ENCODE data around the gene GLI1. TPM values are rescaled to one million over a fixed set of nuclear protein-coding genes. Genes with fewer than 3 reads are reported as not detected.
A peak's percentile ranks its signal among the peaks of the same experiment; 100 is the strongest.

Gene GLI1
- total RNA-seq, 1 experiment from 2014 or later, result 0.54 TPM

- no TSS peak for BruUV-seq (replicated peaks)
- H3K9me3 Mint-ChIP-seq (ENCODE audit: low read depth, unreplicated experiment), result no peaks in the 10 kb centered on the region
- DNase-seq, result no peak
- no peak for TF ChIP-seq CTCF (IDR thresholded peaks at IDR 0.05; ENCODE audit: unreplicated experiment)
- H3K27ac Mint-ChIP-seq (ENCODE audit: unreplicated experiment), result no peak overlapping the region
- peak overlapping the region; percentile 74 for H3K4me3 Mint-ChIP-seq (ENCODE audit: low read depth, unreplicated experiment)
- peaks cover 35% of the 10 kb centered on the region for H3K36me3 Mint-ChIP-seq (ENCODE audit: insufficient read depth, unreplicated experiment)
- peaks cover 48% of the 10 kb centered on the region for H3K4me1 Mint-ChIP-seq (ENCODE audit: low read depth, unreplicated experiment)
- intact Hi-C loops (cut with micrococcal nuclease; ENCODE audit: unreplicated experiment), result no loop called here
- CTCF ChIA-PET, result interaction anchor here (0.6 to 3.6 kb wide), 3 partner anchors 11 to 198 kb away, joined by 8 to 11 read pairs (median 9); no protein-coding TSS in a partner anchor
- H3K27me3 Mint-ChIP-seq (ENCODE audit: unreplicated experiment), result peaks cover 63% of the 10 kb centered on the region
Measured at GRCh38 chr12:57460841-57461275, 1.3 kb downstream of the GLI1 start.

GRCh38 chr12:57461276-57461916 is 1.8 kb downstream of the GLI1 start:
- peaks cover 43% of the 10 kb centered on the region for H3K4me1 Mint-ChIP-seq (ENCODE audit: low read depth, unreplicated experiment)
- peak overlapping the region; percentile 74 for H3K4me3 Mint-ChIP-seq (ENCODE audit: low read depth, unreplicated experiment)
- H3K27me3 Mint-ChIP-seq (ENCODE audit: unreplicated experiment), result peaks cover 68% of the 10 kb centered on the region
- H3K9me3 Mint-ChIP-seq (ENCODE audit: low read depth, unreplicated experiment), result no peaks in the 10 kb centered on the region
- TF ChIP-seq CTCF (IDR thresholded peaks at IDR 0.05; ENCODE audit: unreplicated experiment), result no peak
- peaks cover 35% of the 10 kb centered on the region for H3K36me3 Mint-ChIP-seq (ENCODE audit: insufficient read depth, unreplicated experiment)
- H3K27ac Mint-ChIP-seq (ENCODE audit: unreplicated experiment), result no peak overlapping the region
- CTCF ChIA-PET, result interaction anchor here (0.6 to 3.6 kb wide), 4 partner anchors 10 to 197 kb away, joined by 3 to 11 read pairs (median 8); no protein-coding TSS in a partner anchor
- no TSS peak for BruUV-seq (replicated peaks)
- DNase-seq, result peak; percentile 34
- intact Hi-C loops (cut with micrococcal nuclease; ENCODE audit: unreplicated experiment), result no loop called here

- Mint-ChIP-seq H3K4me3 (ENCODE audit: low read depth, unreplicated experiment) (peak overlapping the region; percentile 74), H3K27ac (ENCODE audit: unreplicated experiment) (no peak overlapping the region), H3K36me3 (ENCODE audit: insufficient read depth, unreplicated experiment) (peaks cover 35% of the 10 kb centered on the region), H3K4me1 (ENCODE audit: low read depth, unreplicated experiment) (peaks cover 38% of the 10 kb centered on the region), H3K9me3 (ENCODE audit: low read depth, unreplicated experiment) (no peaks in the 10 kb centered on the region), H3K27me3 (ENCODE audit: unreplicated experiment) (peaks cover 73% of the 10 kb centered on the region)
- intact Hi-C loops (cut with micrococcal nuclease; ENCODE audit: unreplicated experiment), result no loop called here
- CTCF ChIA-PET, result interaction anchor here (0.6 kb wide), 1 partner anchor 24 kb away, joined by 3 read pairs; no protein-coding TSS in a partner anchor
- DNase-seq, result no peak
- no peak for TF ChIP-seq CTCF (IDR thresholded peaks at IDR 0.05; ENCODE audit: unreplicated experiment)
- no TSS peak for BruUV-seq (replicated peaks)
Measured at GRCh38 chr12:57461917-57462250, 2.3 kb downstream of the GLI1 start.

- intact Hi-C loops (cut with micrococcal nuclease; ENCODE audit: unreplicated experiment), result no loop called here
- peak; percentile 89 for TF ChIP-seq CTCF (IDR thresholded peaks at IDR 0.05; ENCODE audit: unreplicated experiment)
- H3K27ac Mint-ChIP-seq (ENCODE audit: unreplicated experiment), result peak overlapping the region; percentile 13
- no TSS peak for BruUV-seq (replicated peaks)
- peak; percentile 94 for DNase-seq
- peak overlapping the region; percentile 74 for H3K4me3 Mint-ChIP-seq (ENCODE audit: low read depth, unreplicated experiment)
- H3K27me3 Mint-ChIP-seq (ENCODE audit: unreplicated experiment), result peaks cover 78% of the 10 kb centered on the region
- H3K36me3 Mint-ChIP-seq (ENCODE audit: insufficient read depth, unreplicated experiment), result peaks cover 31% of the 10 kb centered on the region
- no peaks in the 10 kb centered on the region for H3K9me3 Mint-ChIP-seq (ENCODE audit: low read depth, unreplicated experiment)
- peaks cover 33% of the 10 kb centered on the region for H3K4me1 Mint-ChIP-seq (ENCODE audit: low read depth, unreplicated experiment)
- CTCF ChIA-PET, result no interaction called here
Measured at GRCh38 chr12:57462251-57462911, 2.8 kb downstream of the GLI1 start.

Measured in Calu3 (cell line).